GM19043 (cell line): ENCODE data around the gene STX10.
"Not testable (repeated sequence)": the region's sequence is repeated elsewhere in the genome, so short reads cannot be mapped to it uniquely, and the experiment has no call there.

Experiments
- ATAC-seq: cut with Tn5 transposase; IDR thresholded peaks from one replicate; pipeline ENCODE4 v1.9.1; 2021; ENCODE audit warnings: low read depth; ENCODE audit not compliant: unreplicated experiment

STX10 gene

GRCh38 chr19:13149173-13149627 lies 975 bp downstream of the STX10 start:
- not testable (repeated sequence) for ATAC-seq

- ATAC-seq, result no peak
These were observed 3.2 kb downstream of the STX10 start for GRCh38 chr19:13146763-13147563.

- ATAC-seq, result no peak
These were observed 10.4 kb downstream of the STX10 start for GRCh38 chr19:13139633-13140311.

GRCh38 chr19:13138916-13139198 lies 11.3 kb downstream of the STX10 start:
- ATAC-seq, result no peak

GRCh38 chr19:13138171-13138915 lies 11.8 kb downstream of the STX10 start:
- no peak for ATAC-seq

- ATAC-seq, result no peak
These were observed 12.8 kb downstream of the STX10 start for GRCh38 chr19:13137290-13137794.

GRCh38 chr19:13135068-13136062 lies 14.8 kb downstream of the STX10 start:
- ATAC-seq, result no peak

- no peak for ATAC-seq
These were observed 15.5 kb downstream of the STX10 start for GRCh38 chr19:13134626-13135025.

GRCh38 chr19:13133241-13133870 lies 16.8 kb downstream of the STX10 start:
- ATAC-seq, result no peak

- ATAC-seq, result no peak
These were observed 17.5 kb downstream of the STX10 start for GRCh38 chr19:13132471-13133180.

- ATAC-seq, result no peak
These were observed 19.2 kb downstream of the STX10 start for GRCh38 chr19:13130886-13131490.

- no peak for ATAC-seq
These were observed 20.8 kb downstream of the STX10 start for GRCh38 chr19:13129384-13129783.

- no peak for ATAC-seq
These were observed 21.6 kb downstream of the STX10 start for GRCh38 chr19:13128583-13128982.

GRCh38 chr19:13127811-13128575 lies 22.2 kb downstream of the STX10 start:
- ATAC-seq, result no peak

GRCh38 chr19:13127051-13127450 lies 23.1 kb downstream of the STX10 start:
- ATAC-seq, result no peak

GRCh38 chr19:13122980-13123957 lies 26.9 kb downstream of the STX10 start:
- ATAC-seq, result no peak
